H1 (cell line): ENCODE results near the gene CRABP1. TPM values are rescaled to one million over a fixed set of nuclear protein-coding genes. Genes with fewer than 3 reads are reported as not detected.

Experiments used
- CTCF ChIA-PET: fragments of 300-600 bp; sonication (Branson Sonifier 250); formaldehyde crosslinking; loops from one replicate; lab custom pipeline; 2021; ENCODE audit not compliant: partially characterized antibody; lab: Charles Lee
- POLR2A ChIA-PET: fragments of 300-600 bp; sonication (Branson Sonifier 250); formaldehyde crosslinking; loops from one replicate; lab custom pipeline; 2021; ENCODE audit warnings: inconsistent platforms; ENCODE audit not compliant: partially characterized antibody; lab: Charles Lee
- DNase-seq, 2 experiments: peaks; one replicate each; pipeline versions ENCODE4 v3.0.0 to v3.0.0-alpha.2; 2010 to 2022; ENCODE audit warnings: low spot score in 2 of 2, low read depth in 1 of 2, mixed read lengths in 1 of 2
- FAIRE-seq: peaks from 2 replicates; lab custom pipeline; 2011; peaks lifted over from hg19 to GRCh38; lab: Jason Lieb, UNC
- H2AFZ ChIP-seq: 2 replicates; pipeline ENCODE4 v1.8.1; 2012; ENCODE audit warnings: low read length, inconsistent platforms
- H2AK5ac ChIP-seq: 2 replicates; pipeline ENCODE4 v1.6.1; 2013; ENCODE audit warnings: low read depth, low read length
- H2BK120ac ChIP-seq: replicated peaks from 2 replicates; pipeline ENCODE3; 2013; ENCODE audit warnings: low read depth, low read length, inconsistent platforms
- H2BK12ac ChIP-seq: 2 replicates; pipeline ENCODE4 v1.6.1; 2013; ENCODE audit warnings: low read depth, low read length
- H2BK15ac ChIP-seq: 2 replicates; pipeline ENCODE4 v1.6.1; 2013; ENCODE audit warnings: low read length
- H2BK20ac ChIP-seq: 2 replicates; pipeline ENCODE4 v1.6.1; 2013; ENCODE audit warnings: low read length
- H2BK5ac ChIP-seq: 2 replicates; pipeline ENCODE4 v1.6.1; 2013; ENCODE audit warnings: low read depth, low read length
- H3K14ac ChIP-seq: 2 replicates; pipeline ENCODE4 v1.6.1; 2013; ENCODE audit warnings: inconsistent platforms; ENCODE audit not compliant: insufficient read length
- H3K18ac ChIP-seq: 2 replicates; pipeline ENCODE4 v1.6.1; 2013; ENCODE audit warnings: low read length; ENCODE audit errors: extremely low read depth
- H3K23ac ChIP-seq: 2 replicates; pipeline ENCODE4 v1.6.1; 2013; ENCODE audit warnings: inconsistent platforms; ENCODE audit not compliant: insufficient read length
- H3K23me2 ChIP-seq: 2 replicates; pipeline ENCODE4 v1.6.1; 2013; ENCODE audit warnings: low read depth, low read length
- H3K27ac ChIP-seq: 2 replicates; pipeline ENCODE4 v1.6.1; 2011; ENCODE audit warnings: low read depth, low read length, inconsistent platforms
- H3K27me3 ChIP-seq, 4 experiments: replicated peaks in 1 of 4; 1 replicate in 1 of 4; 2 replicates in 3 of 4; pipeline versions ENCODE4 v1.6.1 to v1.8.1; 2011 to 2013; ENCODE audit warnings: low read length in 3 of 4, mild to moderate bottlenecking in 3 of 4, inconsistent platforms in 2 of 4, mixed read lengths in 2 of 4, moderate library complexity in 1 of 4; ENCODE audit not compliant: control insufficient read depth in 3 of 4, insufficient read depth in 3 of 4; ENCODE audit errors: extremely low read depth in 1 of 4
- H3K36me3 ChIP-seq, 4 experiments: 2 replicates each; pipeline versions ENCODE4 v1.6.1 to v1.8.1; 2011 to 2013; ENCODE audit warnings: mild to moderate bottlenecking in 4 of 4, low read length in 3 of 4, moderate library complexity in 2 of 4, control low read depth in 1 of 4, inconsistent platforms in 1 of 4; ENCODE audit not compliant: insufficient read depth in 4 of 4, control insufficient read depth in 2 of 4
- H3K4ac ChIP-seq: replicated peaks from 2 replicates; pipeline ENCODE3; 2013; ENCODE audit warnings: low read length, low read depth, mixed read lengths, inconsistent platforms; ENCODE audit not compliant: insufficient read length
- H3K4me1 ChIP-seq, 4 experiments: replicated peaks in 1 of 4; 1 replicate in 1 of 4; 2 replicates in 3 of 4; pipeline versions ENCODE4 v1.6.1 to v1.8.1; 2011 to 2013; ENCODE audit warnings: low read length in 3 of 4, inconsistent platforms in 2 of 4, mixed read lengths in 1 of 4; ENCODE audit not compliant: insufficient read depth in 4 of 4, control insufficient read depth in 3 of 4
- H3K4me2 ChIP-seq, 2 experiments: 2 replicates each; pipeline versions ENCODE4 v1.6.1 to v1.8.1; 2011 to 2013; ENCODE audit warnings: low read depth in 2 of 2, low read length in 2 of 2, control low read depth in 1 of 2, inconsistent platforms in 1 of 2, mild to moderate bottlenecking in 1 of 2; ENCODE audit not compliant: insufficient read depth in 1 of 2
- H3K4me3 ChIP-seq, 4 experiments: fragments of 200-600, 300-600 bp in 1 of 4; sonication (generic), shearing (Covaris generic), sonication (Bioruptor Twin) in 1 of 4; 2 replicates each; pipeline versions ENCODE4 v1.5.1 to v1.8.1; 2011 to 2016; ENCODE audit warnings: low read length in 4 of 4, low read depth in 3 of 4, control low read depth in 2 of 4, inconsistent platforms in 2 of 4, mild to moderate bottlenecking in 2 of 4, mixed read lengths in 1 of 4, moderate library complexity in 1 of 4; ENCODE audit not compliant: insufficient read depth in 2 of 4; ENCODE audit errors: extremely low read depth in 1 of 4
- H3K56ac ChIP-seq: replicated peaks from 2 replicates; pipeline ENCODE3; 2013; ENCODE audit warnings: low read depth, mild to moderate bottlenecking, mixed read lengths, low read length, inconsistent platforms; ENCODE audit not compliant: insufficient read length
- H3K79me1 ChIP-seq: 2 replicates; pipeline ENCODE4 v1.6.1; 2013; ENCODE audit warnings: low read depth, low read length, control low read depth
- H3K79me2 ChIP-seq, 2 experiments: 2 replicates each; pipeline versions ENCODE4 v1.6.1 to v1.8.1; 2012 to 2013; ENCODE audit warnings: low read length in 2 of 2, mild to moderate bottlenecking in 2 of 2, inconsistent platforms in 1 of 2; ENCODE audit not compliant: insufficient read depth in 2 of 2, control insufficient read depth in 1 of 2
- H3K9ac ChIP-seq, 4 experiments: replicated peaks in 1 of 4; 1 replicate in 1 of 4; 2 replicates in 3 of 4; pipeline versions ENCODE4 v1.6.1 to v1.8.1; 2011 to 2013; ENCODE audit warnings: low read depth in 3 of 4, low read length in 3 of 4, control low read depth in 2 of 4, mild to moderate bottlenecking in 2 of 4, moderate library complexity in 2 of 4, inconsistent platforms in 1 of 4; ENCODE audit errors: extremely low read depth in 1 of 4
- H3K9me3 ChIP-seq, 2 experiments: 2 replicates each; pipeline versions ENCODE4 v1.6.1 to v1.8.1; 2012 to 2013; ENCODE audit warnings: mild to moderate bottlenecking in 2 of 2, moderate library complexity in 2 of 2, control low read depth in 1 of 2, inconsistent platforms in 1 of 2, low read depth in 1 of 2, low read length in 1 of 2, mixed read lengths in 1 of 2; ENCODE audit not compliant: insufficient read depth in 2 of 2
- H4K20me1 ChIP-seq, 2 experiments: replicated peaks in 1 of 2; 2 replicates each; pipeline versions ENCODE3 to v1.8.1; 2011 to 2013; ENCODE audit warnings: inconsistent platforms in 2 of 2, low read length in 2 of 2, mild to moderate bottlenecking in 1 of 2; ENCODE audit not compliant: insufficient read depth in 2 of 2, control insufficient read depth in 1 of 2
- H4K5ac ChIP-seq: 2 replicates; pipeline ENCODE4 v1.6.1; 2013; ENCODE audit warnings: low read length, low read depth, mixed read lengths, inconsistent platforms; ENCODE audit not compliant: insufficient read length
- H4K8ac ChIP-seq: 2 replicates; pipeline ENCODE4 v1.8.0; 2013; ENCODE audit warnings: mild to moderate bottlenecking, moderate library complexity, low read length, inconsistent platforms; ENCODE audit not compliant: insufficient read depth; ENCODE audit errors: extremely low read depth
- H4K91ac ChIP-seq: replicated peaks from 2 replicates; pipeline ENCODE3; 2013; ENCODE audit warnings: low read length, mixed read lengths, inconsistent platforms; ENCODE audit not compliant: insufficient read length
- CHD2 ChIP-seq: IDR thresholded peaks from 2 replicates; pipeline ENCODE4 v1.6.1; 2012; ENCODE audit warnings: low read length, improper control_type of control experiment
- FOSL1 ChIP-seq: IDR thresholded peaks from 2 replicates; pipeline ENCODE4 v1.6.1; 2011; ENCODE audit warnings: mild to moderate bottlenecking, low read depth, low read length, moderate library complexity; ENCODE audit not compliant: insufficient read depth
- GABPA ChIP-seq: IDR thresholded peaks from 2 replicates; pipeline ENCODE4 v1.6.1; 2011; ENCODE audit warnings: mild to moderate bottlenecking, low read length, moderate library complexity, borderline replicate concordance; ENCODE audit not compliant: insufficient read depth
- JUN ChIP-seq: IDR thresholded peaks from 2 replicates; pipeline ENCODE4 v1.6.1; 2011; ENCODE audit warnings: low read depth, mild to moderate bottlenecking, improper control_type of control experiment, low read length
- KDM5A ChIP-seq: fragments of 200-600 bp; IDR thresholded peaks from 2 replicates; pipeline ENCODE4 v1.7.1; 2012; ENCODE audit warnings: mild to moderate bottlenecking, low read length, inconsistent platforms, mixed read lengths
- NANOG ChIP-seq: IDR thresholded peaks from 2 replicates; pipeline ENCODE4 v1.6.1; 2011; ENCODE audit warnings: low read length, low read depth, mild to moderate bottlenecking, inconsistent platforms; ENCODE audit not compliant: insufficient read depth, poor library complexity, severe bottlenecking
- RAD21 ChIP-seq, 2 experiments: IDR thresholded peaks in 1 of 2; conservative IDR thresholded peaks in 1 of 2; 2 replicates each; pipeline ENCODE4 v1.6.1; 2011; ENCODE audit warnings: low read depth in 2 of 2, low read length in 2 of 2, improper control_type of control experiment in 1 of 2, inconsistent platforms in 1 of 2, mild to moderate bottlenecking in 1 of 2, moderate library complexity in 1 of 2
- RNF2 ChIP-seq: fragments of 200-900, 300-1000 bp; sonication (generic); IDR thresholded peaks from 2 replicates; pipeline ENCODE4 v1.7.1; 2016; ENCODE audit warnings: borderline replicate concordance, low read depth, mild to moderate bottlenecking, antibody characterized with exemption, low read length; ENCODE audit not compliant: poor library complexity, severe bottlenecking; ENCODE audit errors: missing control alignments
- SIRT6 ChIP-seq: IDR thresholded peaks from one replicate; pipeline ENCODE4 v1.7.1; 2012; ENCODE audit warnings: low read length, inconsistent platforms
- SRF ChIP-seq: IDR thresholded peaks from 2 replicates; pipeline ENCODE4 v1.6.1; 2011; ENCODE audit warnings: mild to moderate bottlenecking, low read depth, low read length, moderate library complexity
- WGBS, 2 experiments: shearing (Covaris generic) in 1 of 2; methylation state at CpG; one replicate each; pipeline versions ENCODE4 v1.1.6 to v1.1.7; 2013 to 2015; ENCODE audit warnings: low lambda C conversion rate in 2 of 2, mixed read lengths in 2 of 2, inconsistent platforms in 1 of 2, low coverage in 1 of 2, missing lambda C conversion rate in 1 of 2; ENCODE audit not compliant: insufficient replicate concordance in 2 of 2, insufficient coverage in 1 of 2, insufficient read length in 1 of 2; ENCODE audit errors: extremely low coverage in 1 of 2, missing lambda C conversion rate in 1 of 2; 5-methylcytosine and 5-hydroxymethylcytosine counted together
- polyA plus RNA-seq, 7 experiments: library from polyadenylated mRNA; depleted of rRNA in 3 of 7; stranded (reverse) in 5 of 7; unstranded in 2 of 7; fragments of >200 nt in 5 of 7; fragments of 200-250 nt in 2 of 7; gene quantifications; 1 replicate in 5 of 7; 2 replicates in 1 of 7; 4 replicates in 1 of 7; pipeline versions ENCODE4 v1.2.1 to v1.2.3, GENCODE V29; 2011 to 2013; ENCODE audit warnings: missing spikeins in 2 of 7, mixed read lengths in 2 of 7
- total RNA-seq: library from RNA; stranded (reverse); fragmentation: NEBNext Ultra II Directional; extraction: Animal tissue kit (Norgen Biotek cat#: 25700); gene quantifications from 2 replicates; pipeline ENCODE4 v1.2.1, GENCODE V29; 2021

Gene CRABP1
- total and polyA plus RNA-seq, 2 of the 8 experiments (the other 6 are each of a cell fraction or from before 2014, with no cell fraction given): 385 to 655 TPM

- Histone ChIP-seq H2BK5ac (no peak overlapping the region), H3K9ac (no peak overlapping the region), H4K91ac (no peak overlapping the region), H4K20me1 (no peaks in the 10 kb centered on the region), H3K79me1 (no peaks in the 10 kb centered on the region), H2BK120ac (no peak overlapping the region)
- DNase-seq: no peak
- no peak for FAIRE-seq
- no peak for TF ChIP-seq RAD21 (IDR thresholded peaks at IDR 0.05 in 1 of 2, conservative IDR thresholded peaks at IDR 0.05 in 1 of 2; ENCODE audit: low read depth in 2 of 2, low read length in 2 of 2)
- TF ChIP-seq RNF2: no peak
- no peak for TF ChIP-seq SRF
- no peak for TF ChIP-seq SIRT6
- TF ChIP-seq FOSL1: no peak
- no peak for TF ChIP-seq KDM5A
- no peak for TF ChIP-seq JUN
- no peak for TF ChIP-seq NANOG
- no peak for TF ChIP-seq CHD2
- TF ChIP-seq GABPA: no peak
- TF ChIP-seq, all 59 proteins: peak for 0
- Histone ChIP-seq H3K27ac (no peak overlapping the region), H2BK12ac (no peak overlapping the region), H3K79me2 (no peaks in the 10 kb centered on the region), H4K8ac (no peak overlapping the region), H3K14ac (no peak overlapping the region), H3K4ac (no peak overlapping the region), H2BK15ac (no peak overlapping the region), H3K4me1 (peaks cover 0 to 8% (median 3%) of the 10 kb centered on the region in 4 experiments; a peak in 4 of 7 replicates), H2AK5ac (no peak overlapping the region), H3K56ac (no peak overlapping the region), H3K36me3 (no peaks in the 10 kb centered on the region), H3K23me2 (no peaks in the 10 kb centered on the region), H2BK20ac (no peak overlapping the region), H3K4me3 (no peak overlapping the region), H4K5ac (no peak overlapping the region), H3K9me3 (no peaks in the 10 kb centered on the region), H3K18ac (no peak overlapping the region), H2AFZ (no peak overlapping the region), H3K27me3 (peaks cover 0 to 5% (median 0%) of the 10 kb centered on the region in 4 experiments; a peak in 1 of 7 replicates), H3K4me2 (no peak overlapping the region), H3K23ac (no peak overlapping the region)
- 87% methylated on average over 7 of the region's 7 CpGs; no CpG with 5 or more reads in 1 of the 2 experiments for WGBS, 2 experiments
- CTCF ChIA-PET: interaction anchor here (0.8 to 2.6 kb wide), 6 partner anchors 32 to 64 kb away, joined by 3 to 7 read pairs (median 3); no protein-coding TSS in a partner anchor
- POLR2A ChIA-PET: no interaction called here
Measured at GRCh38 chr15:78364233-78364632, 24.1 kb downstream of the CRABP1 start.
